DND-41 (cell line): Measurements from ENCODE around the gene INPP5K.

Source experiments
- CTCF ChIP-seq: IDR thresholded peaks from 2 replicates; pipeline ENCODE4 v1.5.1; 2012; ENCODE audit warnings: borderline replicate concordance, low read length, moderate library complexity, mild to moderate bottlenecking; ENCODE audit not compliant: poor library complexity, severe bottlenecking; ENCODE audit errors: extremely low read depth
- EZH2 ChIP-seq: IDR thresholded peaks from 3 replicates; pipeline ENCODE4 v1.6.1; 2012; ENCODE audit warnings: borderline replicate concordance, low read depth, mild to moderate bottlenecking, moderate library complexity, low read length, inconsistent platforms; ENCODE audit not compliant: severe bottlenecking

- no peak for TF ChIP-seq CTCF
- TF ChIP-seq EZH2: no peak
Measured at GRCh38 chr17:1461198-1461944, 55.0 kb downstream of the INPP5K start.
